Fibroblast of pulmonary artery (primary cell): Measurements from ENCODE around the gene NUDT7.

Experiments used
- DNase-seq: peaks from one replicate; pipeline ENCODE4 v3.0.0-alpha.2; 2010; ENCODE audit warnings: low read depth
- H3K4me3 ChIP-seq: replicated peaks from 2 replicates; pipeline ENCODE4 v1.5.1; 2011; ENCODE audit warnings: low read depth, mild to moderate bottlenecking, control low read depth, low read length, moderate library complexity
- CTCF ChIP-seq: IDR thresholded peaks from 2 replicates; pipeline ENCODE4 v1.5.1; 2011; ENCODE audit warnings: mild to moderate bottlenecking, control low read depth, low read length, inconsistent platforms; ENCODE audit errors: missing control alignments

Gene NUDT7

GRCh38 chr16:77692612-77693011, 29.7 kb upstream of the NUDT7 start:
- DNase-seq = no peak
- TF ChIP-seq CTCF = no peak

GRCh38 chr16:77696149-77696548, 26.2 kb upstream of the NUDT7 start:
- H3K4me3 ChIP-seq = no peak overlapping the region
- DNase-seq = no peak
- TF ChIP-seq CTCF = no peak

More at GRCh38 chr16:77692612-77693011, 29.7 kb upstream of the NUDT7 start:
- H3K4me3 ChIP-seq = no peak overlapping the region

- DNase-seq = no peak
- TF ChIP-seq CTCF = no peak
- no peak overlapping the region for H3K4me3 ChIP-seq
These were observed 21.5 kb upstream of the NUDT7 start for GRCh38 chr16:77700846-77701245.

GRCh38 chr16:77705351-77705750, 17.0 kb upstream of the NUDT7 start:
- no peak for TF ChIP-seq CTCF
- DNase-seq = no peak
- H3K4me3 ChIP-seq = no peak overlapping the region

GRCh38 chr16:77711179-77711578, 11.1 kb upstream of the NUDT7 start:
- no peak for TF ChIP-seq CTCF
- H3K4me3 ChIP-seq = no peak overlapping the region
- no peak for DNase-seq

GRCh38 chr16:77711775-77712174, 10.5 kb upstream of the NUDT7 start:
- TF ChIP-seq CTCF = no peak
- DNase-seq = no peak
- H3K4me3 ChIP-seq = no peak overlapping the region

GRCh38 chr16:77715145-77715544, 7.2 kb upstream of the NUDT7 start:
- no peak for DNase-seq
- H3K4me3 ChIP-seq = no peak overlapping the region
- TF ChIP-seq CTCF = no peak
